ENCODE measurements around the gene STK10.

GRCh38 chr5:172031894-172032461 lies 156.0 kb downstream of the STK10 start:
- no peak for TF ChIP-seq CTCF (optimal IDR thresholded peaks at IDR 0.05 in 1 of 3, IDR thresholded peaks at IDR 0.05 in 1 of 3, conservative IDR thresholded peaks at IDR 0.05 in 1 of 3; ENCODE audit: extremely low read depth in 1 of 3, insufficient read depth in 2 of 3, low read length in 3 of 3)
- TF ChIP-seq EZH2 (IDR thresholded peaks at IDR 0.05; ENCODE audit: low read length) = no peak
